HCT116 (cell line): ENCODE measurements around the gene PROX2. TPM values are rescaled to one million over a fixed set of nuclear protein-coding genes. Genes with fewer than 3 reads are reported as not detected.

Experiments used
- ATAC-seq: fragments of 200-7000 bp; cut with Tn5 transposase; 2 replicates; pipeline ENCODE4 v1.9.1; 2020; ENCODE audit warnings: mild to moderate bottlenecking, moderate library complexity
- BruUV-seq: library from RNA; stranded (reverse); fragments of 400-500 nt; replicated peaks from 2 replicates; lab custom pipeline; 2021; lab: Mats Ljungman, UMichigan
- CTCF ChIA-PET: fragments of 300-600 bp; sonication (Branson Sonifier 250); formaldehyde crosslinking; loops from one replicate; lab custom pipeline; 2021; ENCODE audit warnings: antibody characterized with exemption; lab: Charles Lee
- POLR2A ChIA-PET: fragments of 300-600, 350-600 bp; sonication (Branson Sonifier 250); formaldehyde crosslinking; loops from one replicate; lab custom pipeline; 2021; ENCODE audit warnings: antibody characterized with exemption; lab: Charles Lee
- RAD21 ChIA-PET, 2 experiments: fragments of 300-600 bp; sonication (Branson Sonifier 250); formaldehyde crosslinking; loops; one replicate each; lab custom pipeline; 2023; ENCODE audit warnings: low total read pairs in 2 of 2; ENCODE audit not compliant: uncharacterized antibody in 2 of 2, unreplicated experiment in 2 of 2, low non-redundant PET in 1 of 2; lab: Charles Lee
- DNase-seq: peaks from one replicate; pipeline ENCODE4 v3.0.0-alpha.2; 2010; ENCODE audit warnings: low read depth, low spot score
- H2AFZ ChIP-seq: fragments of 200-600 bp; shearing (Covaris generic), sonication (generic); 2 replicates; pipeline ENCODE4 v1.6.1; 2017; ENCODE audit warnings: low read depth, mixed run types, mixed read lengths, antibody characterized with exemption, low read length; ENCODE audit not compliant: poor library complexity, severe bottlenecking
- H3K27ac ChIP-seq: 2 replicates; pipeline ENCODE4 v1.5.1; 2012; ENCODE audit warnings: low read depth, low read length
- H3K27me3 ChIP-seq: fragments of 200-600 bp; sonication (generic); 2 replicates; pipeline ENCODE4 v1.6.1; 2016; ENCODE audit warnings: mixed run types, low read length, mixed read lengths; ENCODE audit not compliant: insufficient read depth
- H3K36me3 ChIP-seq, 2 experiments: fragments of 200-500 bp in 1 of 2; fragments of 200-600 bp in 1 of 2; sonication (Bioruptor generic) in 1 of 2; sonication (generic) in 1 of 2; 2 replicates each; pipeline versions ENCODE4 v1.5.1 to v1.6.1; 2014 to 2016; ENCODE audit warnings: low read length in 2 of 2, inconsistent platforms in 1 of 2, mixed read lengths in 1 of 2, mixed run types in 1 of 2; ENCODE audit not compliant: insufficient read depth in 2 of 2, control insufficient read depth in 1 of 2
- H3K4me1 ChIP-seq, 2 experiments: fragments of 200-600 bp in 1 of 2; sonication (generic) in 1 of 2; 2 replicates each; pipeline versions ENCODE4 v1.5.1 to v1.6.1; 2012 to 2017; ENCODE audit warnings: low read length in 2 of 2, inconsistent platforms in 1 of 2, mild to moderate bottlenecking in 1 of 2, mixed read lengths in 1 of 2, mixed run types in 1 of 2, moderate library complexity in 1 of 2; ENCODE audit not compliant: insufficient read depth in 2 of 2, control insufficient read depth in 1 of 2
- H3K4me2 ChIP-seq: fragments of 200-600 bp; sonication (generic); 2 replicates; pipeline ENCODE4 v1.6.1; 2017; ENCODE audit warnings: mixed run types, low read length, mixed read lengths
- H3K4me3 ChIP-seq, 2 experiments: fragments of 200-600 bp in 1 of 2; sonication (generic) in 1 of 2; replicated peaks in 1 of 2; 2 replicates each; pipeline ENCODE4 v1.5.1; 2011 to 2016; ENCODE audit warnings: low read length in 2 of 2, control low read depth in 1 of 2, low read depth in 1 of 2, mild to moderate bottlenecking in 1 of 2, mixed read lengths in 1 of 2, mixed run types in 1 of 2
- H3K79me2 ChIP-seq: fragments of 200-600 bp; sonication (generic); 2 replicates; pipeline ENCODE4 v1.6.1; 2017; ENCODE audit warnings: mild to moderate bottlenecking, mixed run types, low read length, moderate library complexity, mixed read lengths; ENCODE audit not compliant: insufficient read depth
- H3K9ac ChIP-seq: fragments of 200-600 bp; sonication (generic); 2 replicates; pipeline ENCODE4 v1.6.1; 2016; ENCODE audit warnings: low read length, mixed read lengths
- H3K9me2 ChIP-seq: fragments of 200-600 bp; sonication (generic), shearing (Covaris generic); 2 replicates; pipeline ENCODE4 v1.6.1; 2017; ENCODE audit warnings: mixed run types, mild to moderate bottlenecking, moderate library complexity; ENCODE audit not compliant: insufficient read depth
- H3K9me3 ChIP-seq, 2 experiments: fragments of 200-500 bp in 1 of 2; fragments of 200-600 bp in 1 of 2; sonication (Bioruptor generic) in 1 of 2; sonication (generic) in 1 of 2; 2 replicates each; pipeline ENCODE4 v1.6.1; 2014 to 2017; ENCODE audit warnings: low read length in 2 of 2, mixed read lengths in 2 of 2, inconsistent platforms in 1 of 2, low read depth in 1 of 2, mild to moderate bottlenecking in 1 of 2, mixed run types in 1 of 2, moderate library complexity in 1 of 2; ENCODE audit not compliant: control insufficient read depth in 1 of 2, insufficient read depth in 1 of 2
- H4K20me1 ChIP-seq: fragments of 200-600 bp; sonication (generic), shearing (Covaris generic); 2 replicates; pipeline ENCODE4 v1.6.1; 2017; ENCODE audit warnings: mixed run types, mild to moderate bottlenecking, moderate library complexity; ENCODE audit not compliant: insufficient read depth
- EGR1 ChIP-seq: IDR thresholded peaks from 2 replicates; pipeline ENCODE4 v1.6.1; 2012; ENCODE audit warnings: low read depth
- MAX ChIP-seq: IDR thresholded peaks from 2 replicates; pipeline ENCODE4 v1.6.1; 2012
- RAD21 ChIP-seq: IDR thresholded peaks from 2 replicates; pipeline ENCODE4 v1.6.1; 2012; ENCODE audit warnings: low read depth, mild to moderate bottlenecking
- SIN3A ChIP-seq: IDR thresholded peaks from 2 replicates; pipeline ENCODE4 v1.6.1; 2012; ENCODE audit warnings: low read depth
- SP1 ChIP-seq: IDR thresholded peaks from 2 replicates; pipeline ENCODE4 v1.6.1; 2012; ENCODE audit warnings: low read depth
- SRF ChIP-seq: IDR thresholded peaks from 2 replicates; pipeline ENCODE4 v1.6.1; 2012; ENCODE audit warnings: low read depth
- TCF7L2 ChIP-seq: IDR thresholded peaks from 2 replicates; pipeline ENCODE4 v1.7.0; 2011; ENCODE audit warnings: borderline replicate concordance, inconsistent platforms; ENCODE audit not compliant: insufficient read depth, insufficient read length; ENCODE audit errors: extremely low read depth
- YY1 ChIP-seq: IDR thresholded peaks from 2 replicates; pipeline ENCODE4 v1.6.1; 2011; ENCODE audit warnings: low read length, low read depth, moderate library complexity, mild to moderate bottlenecking; ENCODE audit not compliant: insufficient replicate concordance; ENCODE audit errors: extremely low read depth
- intact Hi-C: fragments of 100-400 bp; cut with micrococcal nuclease; formaldehyde crosslinking; loops from 2 replicates; pipeline ENCODE4 v1.10.0; 2022
- total RNA-seq: library from RNA; stranded (reverse); gene quantifications from one replicate; pipeline ENCODE4 v1.2.1, GENCODE V29; 2021; ENCODE audit not compliant: unreplicated experiment
- TF ChIP-seq, protein P1 (sequence below): IDR thresholded peaks from 2 replicates; pipeline ENCODE4 v1.6.1; 2012; ENCODE audit warnings: low read depth
- TF ChIP-seq, protein P2 (sequence below), 3 experiments: fragments of 200-600 bp in 1 of 3; sonication (generic) in 1 of 3; IDR thresholded peaks in 2 of 3; conservative IDR thresholded peaks in 1 of 3; 2 replicates each; pipeline ENCODE4 v1.5.1; 2012 to 2017; ENCODE audit warnings: low read depth in 2 of 3, low read length in 2 of 3, antibody characterized with exemption in 1 of 3, borderline replicate concordance in 1 of 3, control low read depth in 1 of 3, mild to moderate bottlenecking in 1 of 3, mixed read lengths in 1 of 3, mixed run types in 1 of 3, moderate library complexity in 1 of 3; ENCODE audit not compliant: insufficient read depth in 1 of 3

Gene PROX2
- total RNA-seq, 1 experiment from 2014 or later, result not detected

DNA sequence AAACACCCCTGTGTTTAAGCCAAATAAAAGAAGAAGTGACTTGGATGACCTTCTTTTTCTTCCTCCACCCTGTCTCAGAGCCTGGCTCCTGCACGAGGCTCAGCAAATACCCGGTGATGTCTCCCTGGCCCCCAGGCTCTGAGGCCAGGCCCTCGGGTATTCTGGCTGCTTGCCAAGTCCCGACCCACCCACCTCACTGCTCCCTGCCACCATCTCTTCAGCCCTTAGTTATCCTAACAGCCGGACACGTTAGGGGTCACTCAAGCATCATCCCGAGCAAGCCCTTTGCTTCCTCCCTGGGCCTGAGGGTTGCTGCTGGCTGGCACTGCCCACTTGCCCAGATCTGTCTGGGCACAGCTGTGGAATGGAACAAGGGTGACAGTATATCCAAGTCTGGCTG lies 39.9 kb upstream of the PROX2 start:
- Histone ChIP-seq H3K4me2 (no peak overlapping the region), H3K9me2 (no peaks in the 10 kb centered on the region), H3K4me1 (peaks cover 7 to 14% of the 10 kb centered on the region in 2 experiments; a peak in 3 of 4 replicates), H3K4me3 (no peak overlapping the region), H3K79me2 (no peaks in the 10 kb centered on the region), H2AFZ (no peak overlapping the region), H4K20me1 (no peaks in the 10 kb centered on the region), H3K9me3 (no peaks in the 10 kb centered on the region), H3K36me3 (no peaks in the 10 kb centered on the region), H3K27me3 (no peaks in the 10 kb centered on the region), H3K27ac (no peak overlapping the region), H3K9ac (no peak overlapping the region)
- ChIA-PET CTCF (no interaction called here), RAD21 (no interaction called here)
- BruUV-seq, result no TSS peak
- DNase-seq, result no peak
- intact Hi-C loops, result no loop called here
- TF ChIP-seq, protein P1, sequence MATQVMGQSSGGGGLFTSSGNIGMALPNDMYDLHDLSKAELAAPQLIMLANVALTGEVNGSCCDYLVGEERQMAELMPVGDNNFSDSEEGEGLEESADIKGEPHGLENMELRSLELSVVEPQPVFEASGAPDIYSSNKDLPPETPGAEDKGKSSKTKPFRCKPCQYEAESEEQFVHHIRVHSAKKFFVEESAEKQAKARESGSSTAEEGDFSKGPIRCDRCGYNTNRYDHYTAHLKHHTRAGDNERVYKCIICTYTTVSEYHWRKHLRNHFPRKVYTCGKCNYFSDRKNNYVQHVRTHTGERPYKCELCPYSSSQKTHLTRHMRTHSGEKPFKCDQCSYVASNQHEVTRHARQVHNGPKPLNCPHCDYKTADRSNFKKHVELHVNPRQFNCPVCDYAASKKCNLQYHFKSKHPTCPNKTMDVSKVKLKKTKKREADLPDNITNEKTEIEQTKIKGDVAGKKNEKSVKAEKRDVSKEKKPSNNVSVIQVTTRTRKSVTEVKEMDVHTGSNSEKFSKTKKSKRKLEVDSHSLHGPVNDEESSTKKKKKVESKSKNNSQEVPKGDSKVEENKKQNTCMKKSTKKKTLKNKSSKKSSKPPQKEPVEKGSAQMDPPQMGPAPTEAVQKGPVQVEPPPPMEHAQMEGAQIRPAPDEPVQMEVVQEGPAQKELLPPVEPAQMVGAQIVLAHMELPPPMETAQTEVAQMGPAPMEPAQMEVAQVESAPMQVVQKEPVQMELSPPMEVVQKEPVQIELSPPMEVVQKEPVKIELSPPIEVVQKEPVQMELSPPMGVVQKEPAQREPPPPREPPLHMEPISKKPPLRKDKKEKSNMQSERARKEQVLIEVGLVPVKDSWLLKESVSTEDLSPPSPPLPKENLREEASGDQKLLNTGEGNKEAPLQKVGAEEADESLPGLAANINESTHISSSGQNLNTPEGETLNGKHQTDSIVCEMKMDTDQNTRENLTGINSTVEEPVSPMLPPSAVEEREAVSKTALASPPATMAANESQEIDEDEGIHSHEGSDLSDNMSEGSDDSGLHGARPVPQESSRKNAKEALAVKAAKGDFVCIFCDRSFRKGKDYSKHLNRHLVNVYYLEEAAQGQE, result no peak
- no peak for TF ChIP-seq EGR1
- TF ChIP-seq, all 23 proteins: peak for 0
- POLR2A ChIA-PET, result no interaction called here
- no peak for ATAC-seq

DNA sequence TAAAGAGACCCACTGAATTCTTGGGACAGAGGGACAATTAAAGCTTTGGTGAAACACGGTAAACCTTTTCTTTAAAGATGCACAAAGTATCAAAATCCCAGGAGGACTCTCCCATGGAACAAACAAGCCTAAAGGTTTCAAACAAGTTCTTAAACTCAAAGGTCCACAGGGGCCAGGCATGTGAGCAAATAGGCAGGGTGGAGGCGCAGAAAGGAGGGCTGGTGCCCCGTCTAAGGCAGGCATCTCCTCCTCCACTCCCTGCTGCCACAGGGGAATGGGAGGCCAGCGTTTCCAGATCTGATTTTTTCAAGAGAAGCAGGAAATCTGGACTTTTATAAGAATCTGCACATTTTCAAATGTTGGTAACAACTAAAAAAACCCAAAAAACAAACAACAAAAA lies 39.5 kb upstream of the PROX2 start:
- ChIA-PET CTCF (no interaction called here), RAD21 (no interaction called here), POLR2A (no interaction called here)
- Histone ChIP-seq H3K79me2 (no peaks in the 10 kb centered on the region), H3K4me3 (no peak overlapping the region), H3K4me1 (peaks cover 10 to 18% of the 10 kb centered on the region in 2 experiments; a peak in 3 of 4 replicates), H3K9me3 (no peaks in the 10 kb centered on the region), H3K4me2 (no peak overlapping the region), H3K9ac (no peak overlapping the region), H3K27me3 (no peaks in the 10 kb centered on the region), H3K36me3 (no peaks in the 10 kb centered on the region), H2AFZ (no peak overlapping the region), H4K20me1 (no peaks in the 10 kb centered on the region), H3K27ac (no peak overlapping the region), H3K9me2 (no peaks in the 10 kb centered on the region)
- BruUV-seq, result no TSS peak
- intact Hi-C loops, result no loop called here
- no peak for DNase-seq
- no peak for ATAC-seq
- TF ChIP-seq, protein P1, result no peak
- TF ChIP-seq SP1, result no peak
- TF ChIP-seq TCF7L2, result no peak
- TF ChIP-seq SIN3A, result no peak
- no peak for TF ChIP-seq MAX
- TF ChIP-seq RAD21, result no peak
- no peak for TF ChIP-seq EGR1
- no peak for TF ChIP-seq SRF
- TF ChIP-seq, protein P2, sequence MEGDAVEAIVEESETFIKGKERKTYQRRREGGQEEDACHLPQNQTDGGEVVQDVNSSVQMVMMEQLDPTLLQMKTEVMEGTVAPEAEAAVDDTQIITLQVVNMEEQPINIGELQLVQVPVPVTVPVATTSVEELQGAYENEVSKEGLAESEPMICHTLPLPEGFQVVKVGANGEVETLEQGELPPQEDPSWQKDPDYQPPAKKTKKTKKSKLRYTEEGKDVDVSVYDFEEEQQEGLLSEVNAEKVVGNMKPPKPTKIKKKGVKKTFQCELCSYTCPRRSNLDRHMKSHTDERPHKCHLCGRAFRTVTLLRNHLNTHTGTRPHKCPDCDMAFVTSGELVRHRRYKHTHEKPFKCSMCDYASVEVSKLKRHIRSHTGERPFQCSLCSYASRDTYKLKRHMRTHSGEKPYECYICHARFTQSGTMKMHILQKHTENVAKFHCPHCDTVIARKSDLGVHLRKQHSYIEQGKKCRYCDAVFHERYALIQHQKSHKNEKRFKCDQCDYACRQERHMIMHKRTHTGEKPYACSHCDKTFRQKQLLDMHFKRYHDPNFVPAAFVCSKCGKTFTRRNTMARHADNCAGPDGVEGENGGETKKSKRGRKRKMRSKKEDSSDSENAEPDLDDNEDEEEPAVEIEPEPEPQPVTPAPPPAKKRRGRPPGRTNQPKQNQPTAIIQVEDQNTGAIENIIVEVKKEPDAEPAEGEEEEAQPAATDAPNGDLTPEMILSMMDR (IDR thresholded peaks at IDR 0.05 in 2 of 3, conservative IDR thresholded peaks at IDR 0.05 in 1 of 3; ENCODE audit: borderline replicate concordance in 1 of 3, insufficient read depth in 1 of 3, low read depth in 2 of 3, low read length in 2 of 3), result no peak
- TF ChIP-seq YY1, result no peak
